GM19023 (cell line): ENCODE measurements around the gene CFAP221.
A peak's percentile ranks its signal among the peaks of the same experiment; 100 is the strongest.

ENCODE experiments used
- ATAC-seq: cut with Tn5 transposase; IDR thresholded peaks from one replicate; pipeline ENCODE4 v1.9.1; 2021; ENCODE audit warnings: mild to moderate bottlenecking, moderate library complexity; ENCODE audit not compliant: unreplicated experiment

Gene CFAP221

DNA sequence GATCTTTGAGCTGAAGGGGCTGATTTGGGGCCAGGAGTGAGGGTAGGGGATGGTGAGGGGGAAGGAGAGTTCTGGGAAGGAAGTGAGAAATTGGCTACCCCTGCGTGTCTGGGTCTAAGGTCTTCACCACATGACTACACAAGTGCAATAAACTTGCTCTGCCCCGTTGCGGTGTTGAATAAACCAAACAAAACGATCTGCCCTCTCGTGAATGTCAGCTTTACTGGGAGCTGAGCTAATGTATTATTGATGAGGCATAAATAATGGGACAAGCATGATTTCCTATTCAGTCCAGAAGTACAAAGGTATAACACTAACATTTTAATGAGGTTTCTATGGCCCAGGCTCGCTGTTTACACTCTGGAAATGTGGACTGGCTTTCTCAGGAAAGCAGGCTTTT, 8.0 kb upstream of the CFAP221 start:
- no peak for ATAC-seq

GRCh38 chr2:119536707-119537106, 7.5 kb upstream of the CFAP221 start:
- no peak for ATAC-seq

DNA sequence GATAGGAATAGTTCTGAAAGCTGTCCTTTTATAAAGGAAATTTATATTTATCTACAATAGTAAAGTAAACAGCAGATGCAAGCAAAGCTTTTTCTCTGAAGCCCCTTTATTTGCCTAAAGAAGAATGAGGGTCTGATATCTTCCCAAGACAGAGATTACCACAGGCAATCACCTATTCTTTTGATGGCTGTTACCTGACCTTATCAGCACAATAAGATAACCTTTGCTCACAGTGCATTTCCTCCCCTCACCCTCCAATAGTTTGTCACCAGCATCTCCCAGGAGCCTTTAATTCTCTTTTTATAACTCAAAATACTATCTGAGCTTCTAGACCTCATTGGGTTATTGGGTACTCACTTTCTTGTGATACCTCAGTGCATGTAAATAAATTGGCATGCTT, 6.5 kb upstream of the CFAP221 start:
- ATAC-seq, result no peak

GRCh38 chr2:119541476-119541875, 2.8 kb upstream of the CFAP221 start:
- no peak for ATAC-seq

- no peak for ATAC-seq
Observed at GRCh38 chr2:119544939-119545475, 758 bp downstream of the CFAP221 start.

- no peak for ATAC-seq
Observed at GRCh38 chr2:119545754-119546446, 1.7 kb downstream of the CFAP221 start.

DNA sequence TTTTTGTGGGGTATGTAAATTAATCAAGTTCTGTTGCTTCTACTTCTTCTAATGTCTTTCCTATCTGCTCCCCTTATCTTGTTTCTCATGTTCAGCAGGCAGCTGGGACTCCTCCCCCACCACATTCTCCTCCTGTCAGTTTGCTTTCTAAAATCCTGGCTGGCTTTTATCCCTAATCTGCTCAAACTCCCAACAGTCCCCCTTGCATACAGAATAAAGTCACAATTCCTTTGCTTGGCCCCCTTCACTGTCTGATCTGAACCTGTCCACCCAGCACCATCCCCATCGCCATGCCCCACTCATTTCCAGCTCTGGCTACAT, 2.2 kb downstream of the CFAP221 start:
- no peak for ATAC-seq

DNA sequence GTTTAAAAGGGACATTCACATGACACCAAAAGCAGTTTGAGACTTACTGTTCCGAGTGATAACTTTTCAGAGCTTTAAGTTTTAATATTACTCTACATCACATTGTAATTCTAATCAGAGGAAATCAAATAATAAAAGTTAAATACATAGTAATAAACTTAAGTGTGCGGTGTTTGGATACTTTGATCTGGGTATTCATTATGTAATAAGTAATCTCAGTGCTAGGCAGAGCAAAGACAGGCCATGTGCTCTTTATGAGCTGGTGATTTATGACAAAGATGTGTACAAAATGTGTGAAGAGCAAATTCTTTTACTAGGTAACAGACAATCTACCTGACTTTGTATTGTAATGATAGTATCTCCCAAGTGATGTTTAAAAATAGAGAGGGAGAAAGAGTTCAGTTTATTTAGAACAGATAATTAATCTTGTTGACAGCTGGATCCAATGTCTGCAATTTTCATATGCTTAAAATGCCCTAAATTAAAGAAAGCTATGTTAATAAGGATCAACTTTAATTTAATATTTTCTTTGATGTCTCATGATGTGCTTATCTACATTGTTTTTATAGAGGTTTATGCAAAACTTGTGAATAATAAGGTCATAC, 4.4 kb downstream of the CFAP221 start:
- ATAC-seq, result no peak

- no peak for ATAC-seq
Observed at GRCh38 chr2:119549241-119549640, 5.0 kb downstream of the CFAP221 start.

GRCh38 chr2:119550346-119550745, 6.1 kb downstream of the CFAP221 start:
- ATAC-seq, result no peak

GRCh38 chr2:119550856-119551255, 6.6 kb downstream of the CFAP221 start:
- ATAC-seq, result no peak

- ATAC-seq, result no peak
Observed at GRCh38 chr2:119552902-119553301, 8.7 kb downstream of the CFAP221 start.

GRCh38 chr2:119553687-119554344, 9.6 kb downstream of the CFAP221 start:
- no peak for ATAC-seq

DNA sequence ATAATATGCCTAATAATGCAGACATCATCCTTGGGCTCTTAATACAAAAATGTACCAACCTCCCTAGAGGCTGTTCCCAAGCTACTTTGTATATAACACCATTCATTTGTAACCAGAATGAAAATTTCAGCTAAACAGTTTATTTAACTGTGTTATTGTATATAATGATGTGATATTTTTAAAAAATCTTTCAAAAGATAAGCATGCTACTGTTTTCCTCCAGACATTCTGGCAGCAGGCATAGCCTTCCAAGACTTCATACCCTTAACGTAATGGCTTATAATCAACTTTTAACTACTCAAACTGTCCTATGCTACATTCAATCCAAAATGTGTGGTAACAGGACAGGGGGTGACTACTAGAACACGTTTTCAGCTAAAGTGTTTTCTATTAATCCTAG, 21.2 kb downstream of the CFAP221 start:
- no peak for ATAC-seq

DNA sequence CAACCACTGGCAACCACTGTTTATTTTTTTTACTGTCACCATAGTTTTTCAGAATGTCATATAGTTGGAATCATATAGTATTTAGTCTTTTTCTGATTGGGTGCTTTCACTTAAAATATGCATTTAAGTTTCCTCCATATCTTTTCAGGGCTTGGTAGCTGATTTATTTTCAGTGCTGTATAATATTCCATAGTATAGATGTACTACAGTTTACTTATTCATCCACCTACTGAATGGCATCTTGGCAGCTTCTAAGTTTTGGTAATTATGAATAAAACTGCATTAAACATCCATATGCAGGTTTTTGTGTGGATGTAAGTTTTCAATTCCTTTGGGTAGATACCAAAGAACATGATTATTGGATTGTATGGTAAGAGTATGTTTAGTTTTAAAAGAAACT, 23.0 kb downstream of the CFAP221 start:
- ATAC-seq, result no peak

DNA sequence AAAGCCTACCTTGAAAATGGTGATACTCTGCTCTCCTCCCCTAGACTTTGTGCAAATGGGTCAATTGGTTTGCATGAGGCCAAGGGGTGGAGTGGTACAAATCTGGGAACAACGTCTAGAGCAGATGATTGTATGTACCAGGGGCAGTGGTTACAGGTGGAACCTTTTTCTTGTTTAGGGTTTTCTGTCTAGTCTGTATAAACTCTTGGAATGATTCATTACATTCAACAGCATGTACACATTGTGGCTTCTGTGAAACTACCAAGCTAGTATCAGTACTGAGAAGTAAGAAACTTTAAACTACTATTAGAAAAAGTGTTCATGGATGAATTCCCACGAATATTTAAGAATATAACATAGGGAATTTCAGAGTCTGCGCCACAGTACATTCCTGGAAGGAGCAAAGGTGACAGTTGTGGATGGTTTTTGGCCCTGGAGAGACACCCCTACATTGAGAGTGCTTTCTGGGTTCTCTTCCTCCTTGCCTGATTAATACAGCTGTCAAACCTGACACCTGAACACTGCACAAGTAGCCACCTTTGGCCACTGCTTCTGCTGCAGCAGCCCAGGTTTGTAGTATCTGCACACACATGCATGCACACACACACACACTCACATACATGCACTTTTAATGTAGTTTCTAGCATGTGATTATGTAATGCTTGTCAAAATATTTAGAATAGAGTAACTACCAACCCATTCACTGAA, 30.0 kb downstream of the CFAP221 start:
- ATAC-seq, result peak; percentile 97

DNA sequence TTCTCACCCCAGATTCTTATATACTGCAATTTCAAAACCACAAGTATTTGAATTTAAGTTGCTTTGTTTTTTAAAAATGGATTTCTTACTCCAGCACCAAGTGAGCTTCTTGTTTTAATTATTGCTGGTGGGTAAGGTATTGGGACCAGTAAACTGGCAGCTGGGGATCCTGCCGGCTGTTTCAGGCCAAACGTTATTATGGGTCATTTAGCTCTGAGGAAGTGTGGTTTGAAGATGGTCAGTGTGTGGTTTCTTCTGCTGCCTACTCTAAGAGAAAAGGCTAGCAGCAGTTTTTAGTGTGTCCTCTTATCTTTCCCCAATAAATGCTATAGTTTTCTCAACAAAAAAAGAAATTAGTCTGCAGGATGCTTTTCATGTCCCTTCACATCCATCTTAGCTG, 30.6 kb downstream of the CFAP221 start:
- ATAC-seq, result no peak

DNA sequence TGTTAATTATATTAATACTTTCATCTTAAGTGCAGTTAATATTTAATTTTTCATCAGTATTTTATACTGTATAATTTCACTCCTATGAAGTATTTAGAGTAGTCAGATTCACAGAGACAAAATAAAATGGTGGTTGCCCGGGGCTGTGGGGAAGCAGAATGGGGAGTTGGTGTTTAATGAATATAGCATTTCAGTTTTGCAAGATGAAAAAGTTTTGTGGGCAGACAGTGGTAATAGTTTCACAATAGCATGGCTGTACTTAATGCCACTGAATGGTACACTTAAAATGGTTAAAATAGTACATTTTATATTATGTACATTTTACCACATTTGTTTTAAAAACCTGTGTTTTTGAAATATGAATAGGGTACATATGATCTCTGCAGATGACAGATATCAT, 31.2 kb downstream of the CFAP221 start:
- no peak for ATAC-seq

- ATAC-seq, result no peak
Observed at GRCh38 chr2:119579424-119580295, 35.4 kb downstream of the CFAP221 start.

DNA sequence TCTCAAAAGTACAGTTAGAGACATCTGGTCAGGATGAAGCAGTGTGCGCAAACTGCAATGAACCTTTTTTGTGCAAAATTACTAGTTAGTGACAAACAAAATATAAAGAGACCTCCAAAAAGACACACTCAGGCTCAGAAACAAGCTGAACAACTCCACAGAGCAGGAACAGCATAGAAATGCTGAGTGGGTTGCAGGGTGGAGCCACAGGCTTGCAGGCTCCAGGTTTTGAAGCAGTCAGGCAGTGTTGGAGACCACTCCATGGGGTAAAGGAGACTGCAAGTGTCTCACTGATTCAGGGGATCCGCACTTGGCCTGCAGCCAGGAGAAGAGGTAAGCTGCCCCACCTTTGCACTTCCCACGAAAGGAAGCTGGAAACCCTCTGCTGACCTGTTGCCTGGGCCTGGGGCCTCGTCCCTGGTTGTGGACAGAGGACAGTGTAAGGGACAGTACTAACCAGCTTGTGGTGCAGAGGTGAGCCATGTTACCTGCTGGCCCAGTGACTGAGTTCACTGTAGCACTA, 36.4 kb downstream of the CFAP221 start:
- no peak for ATAC-seq
